HEK293 (cell line): ENCODE data around the gene ITGA5.
A peak's percentile ranks its signal among the peaks of the same experiment; 100 is the strongest.

Source experiments
- CTCF ChIA-PET: fragments of 350-600 bp; formaldehyde crosslinking; extraction: SDS; loops from one replicate; lab custom pipeline; 2021; ENCODE audit warnings: antibody characterized with exemption; lab: Yijun Ruan, JAX
- POLR2A ChIA-PET: fragments of 300-600 bp; formaldehyde crosslinking; extraction: SDS; loops from one replicate; lab custom pipeline; 2020; ENCODE audit warnings: antibody characterized with exemption, inconsistent platforms; lab: Yijun Ruan, JAX
- H3K27ac ChIP-seq: fragments of 200-500 bp; sonication (Bioruptor generic); 2 replicates; pipeline ENCODE4 v1.5.1; 2014; ENCODE audit warnings: low read depth, low read length, control low read depth, inconsistent platforms; ENCODE audit errors: extremely low read depth
- H3K36me3 ChIP-seq, 2 experiments: fragments of 200-500 bp in 1 of 2; sonication (Bioruptor generic) in 1 of 2; 1 replicate in 1 of 2; 2 replicates in 1 of 2; pipeline ENCODE4 v1.5.1; 2014 to 2017; ENCODE audit warnings: inconsistent platforms in 2 of 2, low read length in 2 of 2; ENCODE audit not compliant: control insufficient read depth in 2 of 2, insufficient read depth in 1 of 2
- H3K4me1 ChIP-seq: fragments of 200-500 bp; sonication (Bioruptor generic); 2 replicates; pipeline ENCODE4 v1.5.1; 2014; ENCODE audit warnings: mild to moderate bottlenecking, low read length, inconsistent platforms; ENCODE audit not compliant: control insufficient read depth, insufficient read depth
- H3K4me3 ChIP-seq: 2 replicates; pipeline ENCODE4 v1.5.1; 2011; ENCODE audit warnings: low read depth, mild to moderate bottlenecking, control low read depth, low read length, moderate library complexity
- H3K9me3 ChIP-seq: fragments of 200-500 bp; sonication (Bioruptor generic); 2 replicates; pipeline ENCODE4 v1.5.1; 2014; ENCODE audit warnings: low read depth, low read length, inconsistent platforms; ENCODE audit not compliant: control insufficient read depth, insufficient read depth
- BCL11A ChIP-seq: fragments of 450-650 bp; formaldehyde crosslinking; IDR thresholded peaks from 2 replicates; pipeline ENCODE4 v1.5.1; 2016; ENCODE audit warnings: low read depth, missing biosample characterization, missing genetic modification characterization
- BCL6B ChIP-seq: fragments of 450-650 bp; formaldehyde crosslinking; IDR thresholded peaks from 2 replicates; pipeline ENCODE4 v1.5.1; 2017; ENCODE audit warnings: missing biosample characterization, missing genetic modification characterization
- GLIS1 ChIP-seq: fragments of 450-650 bp; formaldehyde crosslinking; IDR thresholded peaks from 2 replicates; pipeline ENCODE4 v1.5.1; 2016; ENCODE audit warnings: missing biosample characterization, missing genetic modification characterization
- GLIS2 ChIP-seq: fragments of 450-650 bp; formaldehyde crosslinking; IDR thresholded peaks from 2 replicates; pipeline ENCODE4 v1.5.1; 2016; ENCODE audit warnings: missing biosample characterization, missing genetic modification characterization
- OVOL3 ChIP-seq: fragments of 450-650 bp; formaldehyde crosslinking; IDR thresholded peaks from 2 replicates; pipeline ENCODE4 v1.5.1; 2016; ENCODE audit warnings: missing biosample characterization, missing genetic modification characterization
- REST ChIP-seq: fragments of 450-650 bp; formaldehyde crosslinking; IDR thresholded peaks from 2 replicates; pipeline ENCODE4 v1.5.1; 2016; ENCODE audit warnings: missing biosample characterization, missing genetic modification characterization
- SETDB1 ChIP-seq: IDR thresholded peaks from one replicate; pipeline ENCODE4 v1.6.1; 2017; ENCODE audit warnings: mild to moderate bottlenecking, low read length, moderate library complexity, mixed read lengths; ENCODE audit not compliant: insufficient read length
- SP2 ChIP-seq: fragments of 450-650 bp; formaldehyde crosslinking; IDR thresholded peaks from 2 replicates; pipeline ENCODE4 v1.5.1; 2016; ENCODE audit warnings: missing biosample characterization, missing genetic modification characterization
- YY2 ChIP-seq: fragments of 450-650 bp; formaldehyde crosslinking; IDR thresholded peaks from 2 replicates; pipeline ENCODE4 v1.5.1; 2016; ENCODE audit warnings: missing biosample characterization, missing genetic modification characterization
- ZNF114 ChIP-seq: fragments of 450-650 bp; formaldehyde crosslinking; IDR thresholded peaks from 2 replicates; pipeline ENCODE4 v1.5.0; 2017; ENCODE audit warnings: missing biosample characterization, missing genetic modification characterization
- ZNF16 ChIP-seq: fragments of 450-650 bp; formaldehyde crosslinking; IDR thresholded peaks from 2 replicates; pipeline ENCODE4 v1.5.1; 2016; ENCODE audit warnings: low read depth, missing biosample characterization, missing genetic modification characterization
- ZNF214 ChIP-seq: fragments of 450-650 bp; formaldehyde crosslinking; IDR thresholded peaks from 2 replicates; pipeline ENCODE4 v1.5.1; 2017; ENCODE audit warnings: missing biosample characterization, mild to moderate bottlenecking, missing genetic modification characterization, borderline replicate concordance
- ZNF23 ChIP-seq: fragments of 450-650 bp; formaldehyde crosslinking; IDR thresholded peaks from 2 replicates; pipeline ENCODE4 v1.5.1; 2016; ENCODE audit warnings: missing biosample characterization, missing genetic modification characterization, borderline replicate concordance
- ZNF239 ChIP-seq: fragments of 450-650 bp; formaldehyde crosslinking; IDR thresholded peaks from 2 replicates; pipeline ENCODE4 v1.5.1; 2016; ENCODE audit warnings: missing biosample characterization, missing genetic modification characterization
- ZNF311 ChIP-seq: fragments of 450-650 bp; formaldehyde crosslinking; IDR thresholded peaks from 2 replicates; pipeline ENCODE4 v1.5.1; 2017; ENCODE audit warnings: missing biosample characterization, missing genetic modification characterization, borderline replicate concordance
- ZNF362 ChIP-seq: fragments of 450-650 bp; formaldehyde crosslinking; IDR thresholded peaks from 2 replicates; pipeline ENCODE4 v1.5.1; 2016; ENCODE audit warnings: missing biosample characterization, missing genetic modification characterization
- ZNF529 ChIP-seq: fragments of 450-650 bp; formaldehyde crosslinking; IDR thresholded peaks from 2 replicates; pipeline ENCODE4 v1.5.1; 2017; ENCODE audit warnings: missing genetic modification characterization, missing biosample characterization; ENCODE audit not compliant: insufficient replicate concordance
- ZNF600 ChIP-seq: fragments of 450-650 bp; formaldehyde crosslinking; IDR thresholded peaks from 2 replicates; pipeline ENCODE4 v1.5.1; 2016; ENCODE audit warnings: missing biosample characterization, missing genetic modification characterization
- ZNF610 ChIP-seq: fragments of 450-650 bp; formaldehyde crosslinking; IDR thresholded peaks from 2 replicates; pipeline ENCODE4 v1.5.1; 2016; ENCODE audit warnings: missing biosample characterization, missing genetic modification characterization, borderline replicate concordance
- ZNF621 ChIP-seq: fragments of 450-650 bp; formaldehyde crosslinking; IDR thresholded peaks from 2 replicates; pipeline ENCODE4 v1.5.1; 2017; ENCODE audit warnings: missing biosample characterization, missing genetic modification characterization
- ZNF626 ChIP-seq: fragments of 450-650 bp; sonication (Bioruptor Pico); formaldehyde crosslinking; IDR thresholded peaks from 2 replicates; pipeline ENCODE4 v1.5.1; 2018; ENCODE audit warnings: missing biosample characterization, missing genetic modification characterization, inconsistent platforms
- ZNF645 ChIP-seq: fragments of 450-650 bp; formaldehyde crosslinking; IDR thresholded peaks from 2 replicates; pipeline ENCODE4; 2016; ENCODE audit warnings: missing biosample characterization, missing genetic modification characterization
- ZNF654 ChIP-seq: fragments of 450-650 bp; formaldehyde crosslinking; IDR thresholded peaks from 2 replicates; pipeline ENCODE4 v1.5.1; 2016; ENCODE audit warnings: low read depth, missing biosample characterization, missing genetic modification characterization
- ZNF701 ChIP-seq: fragments of 450-650 bp; formaldehyde crosslinking; IDR thresholded peaks from 2 replicates; pipeline ENCODE4 v1.5.1; 2016; ENCODE audit warnings: missing biosample characterization, missing genetic modification characterization
- ZNF768 ChIP-seq: fragments of 450-650 bp; formaldehyde crosslinking; IDR thresholded peaks from 2 replicates; pipeline ENCODE4 v1.5.1; 2018; ENCODE audit warnings: missing biosample characterization, mild to moderate bottlenecking, missing genetic modification characterization
- ZNF837 ChIP-seq: fragments of 450-650 bp; formaldehyde crosslinking; IDR thresholded peaks from 2 replicates; pipeline ENCODE4 v1.5.1; 2016; ENCODE audit warnings: missing biosample characterization, missing genetic modification characterization
- ZSCAN16 ChIP-seq: fragments of 450-650 bp; formaldehyde crosslinking; IDR thresholded peaks from 2 replicates; pipeline ENCODE4 v1.5.1; 2016; ENCODE audit warnings: missing biosample characterization, missing genetic modification characterization
- TF ChIP-seq, protein P1 (sequence below): fragments of 450-650 bp; formaldehyde crosslinking; IDR thresholded peaks from 2 replicates; pipeline ENCODE4 v1.5.1; 2016; ENCODE audit warnings: missing biosample characterization, missing genetic modification characterization

ITGA5 gene

GRCh38 chr12:54412348-54412747 lies 6.7 kb downstream of the ITGA5 start:
- Histone ChIP-seq H3K27ac (no peak overlapping the region), H3K9me3 (no peaks in the 10 kb centered on the region), H3K4me1 (no peaks in the 10 kb centered on the region; the same call in 1 of the 2 replicates), H3K4me3 (no peak overlapping the region), H3K36me3 (peaks cover 6 to 27% of the 10 kb centered on the region in 2 experiments; a peak in 2 of 3 replicates)
- no peak for TF ChIP-seq REST (tag by site-specific recombination)
- TF ChIP-seq BCL6B (tag by site-specific recombination) = no peak
- no peak for TF ChIP-seq ZNF654 (tag by site-specific recombination)
- TF ChIP-seq, protein P1, sequence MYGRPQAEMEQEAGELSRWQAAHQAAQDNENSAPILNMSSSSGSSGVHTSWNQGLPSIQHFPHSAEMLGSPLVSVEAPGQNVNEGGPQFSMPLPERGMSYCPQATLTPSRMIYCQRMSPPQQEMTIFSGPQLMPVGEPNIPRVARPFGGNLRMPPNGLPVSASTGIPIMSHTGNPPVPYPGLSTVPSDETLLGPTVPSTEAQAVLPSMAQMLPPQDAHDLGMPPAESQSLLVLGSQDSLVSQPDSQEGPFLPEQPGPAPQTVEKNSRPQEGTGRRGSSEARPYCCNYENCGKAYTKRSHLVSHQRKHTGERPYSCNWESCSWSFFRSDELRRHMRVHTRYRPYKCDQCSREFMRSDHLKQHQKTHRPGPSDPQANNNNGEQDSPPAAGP (tag by site-specific recombination) = no peak
- no peak for TF ChIP-seq ZSCAN16 (tag by site-specific recombination)
- TF ChIP-seq BCL11A (tag by site-specific recombination) = no peak
- no peak for TF ChIP-seq ZNF362
- TF ChIP-seq ZNF610 = no peak
- no peak for TF ChIP-seq ZNF16
- no peak for TF ChIP-seq ZNF23 (tag by site-specific recombination)
- no peak for TF ChIP-seq ZNF214
- TF ChIP-seq ZNF621 = no peak
- POLR2A ChIA-PET = no interaction called here
- CTCF ChIA-PET = interaction anchor here (0.5 to 14.5 kb wide), 6 partner anchors 10 to 1386 kb away, joined by 3 to 227 read pairs (median 4); no protein-coding TSS in a partner anchor

DNA sequence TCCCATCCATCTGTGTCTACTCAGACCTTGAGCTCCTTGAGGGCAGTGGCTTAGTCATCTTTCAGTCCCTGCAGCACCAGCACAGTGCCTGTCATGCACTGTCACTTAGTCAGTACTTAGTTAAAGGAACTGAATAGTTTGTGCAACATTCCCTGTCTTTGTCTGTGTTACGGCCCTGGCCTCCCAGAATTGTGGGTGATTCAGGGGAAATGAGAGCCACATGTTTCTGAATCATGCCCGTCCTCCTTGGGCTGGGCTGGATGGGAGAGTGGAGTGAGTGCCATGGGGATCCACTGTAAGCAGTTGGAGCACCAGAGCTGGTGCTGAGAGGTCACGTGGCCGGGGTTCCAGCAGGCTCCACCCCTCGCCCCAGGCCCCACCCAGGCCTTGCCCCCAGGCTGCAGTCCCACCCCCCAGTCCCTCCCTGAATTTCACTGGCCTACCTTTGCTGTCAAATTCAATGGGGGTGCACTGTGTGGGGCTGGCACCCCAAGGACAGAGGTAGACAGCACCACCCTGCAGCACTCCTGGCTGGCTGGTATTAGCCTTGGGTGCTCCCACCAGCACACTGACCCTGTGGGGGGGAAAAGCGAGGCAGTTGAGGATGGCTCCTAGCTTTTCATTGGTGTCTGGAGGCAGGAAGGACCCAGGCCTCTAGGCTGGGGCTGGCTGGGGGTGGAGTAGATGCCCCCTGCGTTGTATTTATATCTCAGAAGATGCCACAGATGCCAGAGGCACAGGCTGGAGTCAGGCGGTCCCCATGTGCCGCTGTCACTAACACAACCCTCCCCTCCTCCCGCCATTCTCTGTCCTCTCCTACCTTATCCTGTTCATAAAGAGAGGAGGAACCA lies 7.5 kb downstream of the ITGA5 start:
- no peaks in the 10 kb centered on the region for H3K9me3 ChIP-seq
- ChIA-PET CTCF (interaction anchor here (0.7 to 14.5 kb wide), 7 partner anchors 8 to 29 kb away, joined by 3 to 227 read pairs (median 4); no protein-coding TSS in a partner anchor), POLR2A (no interaction called here)
- H3K4me1 ChIP-seq = no peaks in the 10 kb centered on the region
- no peak overlapping the region for H3K27ac ChIP-seq
- peaks cover 10 to 35% of the 10 kb centered on the region in 2 experiments for H3K36me3 ChIP-seq
- H3K4me3 ChIP-seq = no peak overlapping the region
- TF ChIP-seq ZNF768 (tag by site-specific recombination) (no peak), ZNF529 (tag by site-specific recombination) (no peak), YY2 (tag by site-specific recombination) (no peak), ZNF311 (tag by site-specific recombination) (no peak), ZNF114 (no peak), GLIS2 (tag by site-specific recombination) (peak; percentile 67), SETDB1 (no peak), GLIS1 (peak; percentile 56), SP2 (tag by site-specific recombination) (no peak), ZNF645 (tag by site-specific recombination) (no peak), ZNF837 (tag by site-specific recombination) (no peak), ZNF701 (tag by site-specific recombination) (no peak), ZNF239 (tag by site-specific recombination) (no peak), ZNF626 (tag by site-specific recombination) (no peak), OVOL3 (no peak), ZNF600 (tag by site-specific recombination) (peak; percentile 85)
